H1 (cell line): ENCODE measurements around the gene RBM4. TPM values are rescaled to one million over a fixed set of nuclear protein-coding genes. Genes with fewer than 3 reads are reported as not detected.

ENCODE experiments used
- CBX8 ChIP-seq: fragments of 300-800, 300-1000 bp; sonication (generic); IDR thresholded peaks from 2 replicates; pipeline ENCODE4 v1.7.1; 2016; ENCODE audit warnings: low read depth, low read length, borderline replicate concordance
- CTBP2 ChIP-seq: IDR thresholded peaks from 2 replicates; pipeline ENCODE4 v1.7.0; 2011; ENCODE audit warnings: borderline replicate concordance, mild to moderate bottlenecking, moderate library complexity, mixed read lengths, low read length; ENCODE audit not compliant: insufficient read depth, insufficient read length
- JUN ChIP-seq: IDR thresholded peaks from 2 replicates; pipeline ENCODE4 v1.6.1; 2011; ENCODE audit warnings: low read depth, mild to moderate bottlenecking, improper control_type of control experiment, low read length
- SIX5 ChIP-seq: IDR thresholded peaks from 2 replicates; pipeline ENCODE4 v1.6.1; 2011; ENCODE audit warnings: mild to moderate bottlenecking, low read depth, low read length
- TAF1 ChIP-seq: IDR thresholded peaks from 2 replicates; pipeline ENCODE4 v1.6.1; 2011; ENCODE audit warnings: mild to moderate bottlenecking, low read depth, low read length
- polyA plus RNA-seq, 7 experiments: library from polyadenylated mRNA; depleted of rRNA in 3 of 7; stranded (reverse) in 5 of 7; unstranded in 2 of 7; fragments of >200 nt in 5 of 7; fragments of 200-250 nt in 2 of 7; gene quantifications; 1 replicate in 5 of 7; 2 replicates in 1 of 7; 4 replicates in 1 of 7; pipeline versions ENCODE4 v1.2.1 to v1.2.3, GENCODE V29; 2011 to 2013; ENCODE audit warnings: missing spikeins in 2 of 7, mixed read lengths in 2 of 7
- total RNA-seq: library from RNA; stranded (reverse); fragmentation: NEBNext Ultra II Directional; extraction: Animal tissue kit (Norgen Biotek cat#: 25700); gene quantifications from 2 replicates; pipeline ENCODE4 v1.2.1, GENCODE V29; 2021
- TF ChIP-seq, protein P1 (sequence below): IDR thresholded peaks from 2 replicates; pipeline ENCODE4 v1.6.1; 2011; ENCODE audit warnings: low read depth, mild to moderate bottlenecking, low read length; ENCODE audit not compliant: insufficient read depth

Gene RBM4
- total and polyA plus RNA-seq, 2 of the 8 experiments (the other 6 are each of a cell fraction or from before 2014, with no cell fraction given), result 192 to 330 TPM

DNA sequence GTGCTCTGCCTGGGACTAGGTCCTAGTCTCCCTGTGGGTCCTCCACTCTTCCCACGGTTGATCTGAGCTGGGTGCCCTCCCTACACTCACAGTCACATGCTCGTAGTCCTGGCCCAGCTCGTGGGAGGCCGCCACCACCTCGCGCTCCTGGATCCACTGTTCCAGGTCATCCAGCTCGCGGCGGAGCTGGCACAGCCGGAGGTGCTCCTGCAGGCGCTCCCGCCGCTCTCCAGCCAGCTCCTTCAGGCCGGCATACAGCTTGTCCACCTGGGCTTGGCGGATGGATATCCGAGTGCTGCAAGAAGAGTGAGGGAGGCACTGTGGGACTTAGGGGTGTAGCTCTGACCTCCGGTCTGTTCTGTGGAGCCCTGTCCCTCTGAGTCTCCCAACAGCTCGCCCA is 53.9 kb downstream of the RBM4 start (continued):
- TF ChIP-seq CBX8 (no peak), JUN (no peak), CTBP2 (no peak), SIX5 (no peak), TAF1 (no peak)
- TF ChIP-seq, protein P1, sequence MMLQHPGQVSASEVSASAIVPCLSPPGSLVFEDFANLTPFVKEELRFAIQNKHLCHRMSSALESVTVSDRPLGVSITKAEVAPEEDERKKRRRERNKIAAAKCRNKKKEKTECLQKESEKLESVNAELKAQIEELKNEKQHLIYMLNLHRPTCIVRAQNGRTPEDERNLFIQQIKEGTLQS, result no peak
